Spleen (tissue), 11 donors: ENCODE data around the gene NUDT16. TPM values are rescaled to one million over a fixed set of nuclear protein-coding genes. Genes with fewer than 3 reads are reported as not detected.
A peak's percentile ranks its signal among the peaks of the same experiment; 100 is the strongest.
"Not testable (repeated sequence)": the region's sequence is repeated elsewhere in the genome, so short reads cannot be mapped to it uniquely, and the experiment has no call there.

ENCODE experiments used
- DNase-seq: peaks from one replicate; pipeline ENCODE4 v3.0.0-alpha.2; 2020
- H3K27ac ChIP-seq, 8 donors: fragments of 200-600 bp; sonication (generic) in 7 of 8; 1 replicate in 4 of 8; 2 replicates in 4 of 8; pipeline versions ENCODE4 v1.5.0 to v1.8.0; 2016 to 2021; ENCODE audit warnings: inconsistent platforms in 4 of 8, mild to moderate bottlenecking in 4 of 8, moderate library complexity in 1 of 8
- H3K27me3 ChIP-seq, 7 donors: fragments of 200-600 bp; sonication (generic) in 6 of 7; replicated peaks in 1 of 7; 1 replicate in 4 of 7; 2 replicates in 3 of 7; pipeline versions ENCODE4 v1.5.0 to v1.8.0; 2016 to 2021; ENCODE audit warnings: inconsistent platforms in 3 of 7, mild to moderate bottlenecking in 1 of 7
- H3K36me3 ChIP-seq, 6 donors: fragments of 200-600 bp; sonication (generic) in 5 of 6; 1 replicate in 4 of 6; 2 replicates in 2 of 6; pipeline versions ENCODE4 v1.5.0 to v1.8.0; 2016 to 2021; ENCODE audit warnings: inconsistent platforms in 2 of 6
- H3K4me1 ChIP-seq, 6 donors: fragments of 200-600 bp; sonication (generic) in 5 of 6; 1 replicate in 3 of 6; 2 replicates in 3 of 6; pipeline versions ENCODE4 v1.5.0 to v1.8.0; 2016 to 2021; ENCODE audit warnings: inconsistent platforms in 3 of 6
- H3K4me3 ChIP-seq, 8 donors: fragments of 200-600 bp; sonication (generic) in 7 of 8; 1 replicate in 4 of 8; 2 replicates in 4 of 8; pipeline versions ENCODE4 v1.5.0 to v1.8.0; 2016 to 2021; ENCODE audit warnings: inconsistent platforms in 4 of 8, mild to moderate bottlenecking in 4 of 8, moderate library complexity in 2 of 8
- H3K9me3 ChIP-seq, 8 donors: fragments of 200-600 bp; sonication (generic) in 7 of 8; 1 replicate in 4 of 8; 2 replicates in 4 of 8; pipeline versions ENCODE4 v1.5.0 to v1.8.0; 2016 to 2021; ENCODE audit warnings: inconsistent platforms in 4 of 8
- POLR2A ChIP-seq, 3 donors: fragments of 450-650 bp; IDR thresholded peaks; one replicate each; pipeline ENCODE4 v1.5.1; 2017; ENCODE audit warnings: antibody characterized with exemption in 3 of 3, mild to moderate bottlenecking in 1 of 3
- POLR2AphosphoS5 ChIP-seq, 3 donors: sonication (generic); formaldehyde crosslinking; IDR thresholded peaks; one replicate each; pipeline ENCODE4 v1.5.1; 2017; ENCODE audit warnings: antibody characterized with exemption in 3 of 3
- WGBS, 5 donors: extraction: QIAGEN DNeasy Blood & Tissue Kit in 3 of 5; methylation state at CpG; one replicate each; pipeline versions ENCODE4 v1.1.5 to v1.1.7; 2013 to 2018; 5-methylcytosine and 5-hydroxymethylcytosine counted together
- intact Hi-C: fragments of 100-400 bp; cut with DNase I; formaldehyde crosslinking; loops from one replicate; pipeline ENCODE4 v1.15.0; 2023; ENCODE audit warnings: low total_unique reads
- polyA plus RNA-seq, 3 donors: library from polyadenylated mRNA; stranded (reverse); fragments of 200-250 nt; gene quantifications; one replicate each; pipeline ENCODE4 v1.2.1, GENCODE V29; 2013
- total RNA-seq, 7 donors: library from RNA; depleted of rRNA in 3 of 7; stranded (reverse); fragments of >200 nt in 3 of 7; fragmentation: NEBNext Ultra II Directional in 4 of 7; extraction: Animal tissue kit (Norgen Biotek cat#: 25700) in 4 of 7; gene quantifications; one replicate each; pipeline versions ENCODE4 v1.1.0 to v1.2.1, GENCODE V29; 2016 to 2021
- TF ChIP-seq, protein P1 (sequence below), 11 experiments: fragments of 200-600 bp in 7 of 11; fragments of 450-650 bp in 4 of 11; sonication (generic) in 4 of 11; IDR thresholded peaks in 8 of 11; conservative IDR thresholded peaks in 3 of 11; 1 replicate in 7 of 11; 2 replicates in 4 of 11; pipeline versions ENCODE4 v1.4.0 to v1.8.0; 2016 to 2021; ENCODE audit warnings: antibody characterized with exemption in 11 of 11, inconsistent platforms in 4 of 11, mild to moderate bottlenecking in 1 of 11
- donor health status: healthy with polysubstance abuse.
- donor health status: DM: no; HTN: no; CAD: no; lungs with moderate emphysema.
- donor health status: DM: no; HTN: no; CAD: no.
- donor health status: Bipolar disorder and iron deficiency.
- donor health status: healthy.
- donor health status: DM: no; HTN: no; CAD: no.
- donor health status: DM: yes; HTN: yes; CAD: no.

The NUDT16 gene
- total and polyA plus RNA-seq, 10 donors: 13.2 to 64.5 (median 23.1) TPM

DNA sequence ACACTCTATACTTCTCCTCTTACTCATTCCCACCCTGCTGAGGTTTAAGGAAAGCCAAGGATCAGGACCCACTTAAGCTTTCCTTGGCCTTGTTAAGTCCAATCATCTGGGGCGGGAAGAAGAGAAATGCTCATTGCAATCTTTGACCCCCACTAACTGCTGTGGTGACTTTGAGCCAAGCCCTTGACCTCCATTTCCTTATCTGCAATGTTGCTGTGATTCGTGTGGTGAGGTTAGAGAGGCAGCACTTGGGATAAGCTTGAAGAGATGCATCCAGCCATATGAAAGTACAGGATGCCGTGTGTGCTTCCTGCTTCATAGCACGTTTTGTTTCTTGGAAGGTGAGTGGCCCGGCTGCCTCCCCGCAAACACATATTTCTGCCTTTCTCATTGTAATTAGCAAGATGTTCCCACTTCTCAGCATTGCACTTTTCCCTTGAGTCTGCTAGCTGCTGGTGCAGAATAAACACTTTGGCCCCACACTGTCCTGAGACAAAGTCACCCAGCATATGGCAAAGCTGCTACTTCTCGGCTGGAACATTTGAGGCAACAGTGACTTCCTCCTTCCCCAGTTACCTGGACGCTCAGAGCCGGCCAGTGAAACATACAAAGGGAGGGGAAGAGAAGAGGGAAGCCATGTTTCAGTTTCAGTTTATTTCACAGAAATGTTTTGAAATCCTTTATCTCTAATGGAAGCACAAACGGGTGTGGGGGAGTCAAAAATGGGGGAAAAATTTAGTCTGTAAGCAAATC, 10.5 kb upstream of the NUDT16 start:
- DNase-seq: no peak
- Histone ChIP-seq H3K36me3 (peaks cover 0 to 50% (median 4%) of the 10 kb centered on the region in 6 donors), H3K9me3 (peaks cover 0 to 4% (median 0%) of the 10 kb centered on the region in 8 donors), H3K4me3 (no peak overlapping the region), H3K4me1 (peaks cover 10 to 21% (median 16%) of the 10 kb centered on the region in 6 donors), H3K27ac (peak overlapping the region in 4 of 8 donors; percentile 17 to 70 (median 49)), H3K27me3 (no peaks in the 10 kb centered on the region)
- TF ChIP-seq, protein P1, sequence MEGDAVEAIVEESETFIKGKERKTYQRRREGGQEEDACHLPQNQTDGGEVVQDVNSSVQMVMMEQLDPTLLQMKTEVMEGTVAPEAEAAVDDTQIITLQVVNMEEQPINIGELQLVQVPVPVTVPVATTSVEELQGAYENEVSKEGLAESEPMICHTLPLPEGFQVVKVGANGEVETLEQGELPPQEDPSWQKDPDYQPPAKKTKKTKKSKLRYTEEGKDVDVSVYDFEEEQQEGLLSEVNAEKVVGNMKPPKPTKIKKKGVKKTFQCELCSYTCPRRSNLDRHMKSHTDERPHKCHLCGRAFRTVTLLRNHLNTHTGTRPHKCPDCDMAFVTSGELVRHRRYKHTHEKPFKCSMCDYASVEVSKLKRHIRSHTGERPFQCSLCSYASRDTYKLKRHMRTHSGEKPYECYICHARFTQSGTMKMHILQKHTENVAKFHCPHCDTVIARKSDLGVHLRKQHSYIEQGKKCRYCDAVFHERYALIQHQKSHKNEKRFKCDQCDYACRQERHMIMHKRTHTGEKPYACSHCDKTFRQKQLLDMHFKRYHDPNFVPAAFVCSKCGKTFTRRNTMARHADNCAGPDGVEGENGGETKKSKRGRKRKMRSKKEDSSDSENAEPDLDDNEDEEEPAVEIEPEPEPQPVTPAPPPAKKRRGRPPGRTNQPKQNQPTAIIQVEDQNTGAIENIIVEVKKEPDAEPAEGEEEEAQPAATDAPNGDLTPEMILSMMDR (IDR thresholded peaks at IDR 0.05 in 8 of 11, conservative IDR thresholded peaks at IDR 0.05 in 3 of 11): no peak
- no peak for TF ChIP-seq POLR2AphosphoS5 (IDR thresholded peaks at IDR 0.05)
- no peak for TF ChIP-seq POLR2A (IDR thresholded peaks at IDR 0.05)
- intact Hi-C loops: no loop called here
- 33 to 50% (median 44%) methylated on average over 10 of the region's 10 CpGs for WGBS, 5 donors

DNA sequence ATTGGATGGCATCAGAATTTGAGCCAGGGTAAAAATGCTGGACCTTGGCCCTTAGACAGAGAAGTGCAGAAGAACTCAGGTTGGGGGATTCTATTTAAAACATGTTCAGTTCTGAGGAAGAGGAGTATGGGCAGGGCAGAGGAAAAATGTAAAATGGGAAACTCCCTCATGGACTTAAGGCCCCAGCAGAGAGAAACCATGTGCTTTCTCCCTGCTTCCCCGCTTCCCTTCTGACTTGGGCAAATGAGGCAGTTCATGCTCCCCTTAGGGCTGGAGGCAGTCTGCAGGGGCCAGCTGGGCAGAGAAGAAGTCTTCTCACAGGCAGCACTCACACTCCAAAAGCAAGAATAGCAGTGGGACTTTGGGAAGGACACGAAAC, 9.9 kb upstream of the NUDT16 start:
- peaks cover 0 to 53% (median 4%) of the 10 kb centered on the region in 6 donors for H3K36me3 ChIP-seq
- TF ChIP-seq POLR2AphosphoS5 (IDR thresholded peaks at IDR 0.05) (no peak), POLR2A (IDR thresholded peaks at IDR 0.05) (no peak)
- TF ChIP-seq, protein P1 (IDR thresholded peaks at IDR 0.05 in 8 of 11, conservative IDR thresholded peaks at IDR 0.05 in 3 of 11): no peak
- intact Hi-C loops: no loop called here
- no peaks in the 10 kb centered on the region for H3K27me3 ChIP-seq
- WGBS, 5 donors: 59 to 82% (median 76%) methylated on average over 2 of the region's 2 CpGs
- no peak for DNase-seq
- no peaks in the 10 kb centered on the region for H3K9me3 ChIP-seq
- no peak overlapping the region for H3K4me3 ChIP-seq
- H3K27ac ChIP-seq: peak overlapping the region in 4 of 8 donors; percentile 17 to 70 (median 49)
- peaks cover 10 to 21% (median 16%) of the 10 kb centered on the region in 6 donors for H3K4me1 ChIP-seq

DNA sequence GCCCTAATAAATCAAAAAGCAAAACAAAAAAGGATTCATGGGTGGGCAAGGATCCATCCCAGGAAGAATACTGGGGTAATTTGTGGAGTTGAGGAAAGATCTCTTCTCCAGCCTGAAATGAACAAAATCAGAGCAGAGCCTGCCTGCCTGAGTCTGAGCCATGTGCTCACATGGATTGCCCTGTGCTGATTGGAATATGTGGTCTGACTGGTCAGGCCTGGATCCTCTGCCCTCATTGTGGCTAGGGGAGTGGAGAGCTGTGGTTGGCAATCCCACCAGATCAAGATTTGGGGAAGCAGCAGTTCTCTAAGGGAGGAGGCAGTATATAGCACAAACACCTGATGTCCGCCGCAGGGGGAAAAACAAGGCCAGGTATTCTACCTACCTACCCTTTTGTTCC, 6.8 kb upstream of the NUDT16 start:
- Histone ChIP-seq H3K27ac (no peak overlapping the region), H3K4me3 (no peak overlapping the region), H3K36me3 (peaks cover 0 to 53% (median 4%) of the 10 kb centered on the region in 6 donors), H3K9me3 (no peaks in the 10 kb centered on the region), H3K4me1 (peaks cover 10 to 38% (median 21%) of the 10 kb centered on the region in 6 donors), H3K27me3 (no peaks in the 10 kb centered on the region)
- 93 to 100% (median 100%) methylated on average over 2 of the region's 2 CpGs for WGBS, 5 donors
- no peak for DNase-seq
- intact Hi-C loops: no loop called here
- TF ChIP-seq POLR2AphosphoS5 (IDR thresholded peaks at IDR 0.05) (no peak), POLR2A (IDR thresholded peaks at IDR 0.05) (no peak)
- TF ChIP-seq, protein P1 (IDR thresholded peaks at IDR 0.05 in 8 of 11, conservative IDR thresholded peaks at IDR 0.05 in 3 of 11): no peak

DNA sequence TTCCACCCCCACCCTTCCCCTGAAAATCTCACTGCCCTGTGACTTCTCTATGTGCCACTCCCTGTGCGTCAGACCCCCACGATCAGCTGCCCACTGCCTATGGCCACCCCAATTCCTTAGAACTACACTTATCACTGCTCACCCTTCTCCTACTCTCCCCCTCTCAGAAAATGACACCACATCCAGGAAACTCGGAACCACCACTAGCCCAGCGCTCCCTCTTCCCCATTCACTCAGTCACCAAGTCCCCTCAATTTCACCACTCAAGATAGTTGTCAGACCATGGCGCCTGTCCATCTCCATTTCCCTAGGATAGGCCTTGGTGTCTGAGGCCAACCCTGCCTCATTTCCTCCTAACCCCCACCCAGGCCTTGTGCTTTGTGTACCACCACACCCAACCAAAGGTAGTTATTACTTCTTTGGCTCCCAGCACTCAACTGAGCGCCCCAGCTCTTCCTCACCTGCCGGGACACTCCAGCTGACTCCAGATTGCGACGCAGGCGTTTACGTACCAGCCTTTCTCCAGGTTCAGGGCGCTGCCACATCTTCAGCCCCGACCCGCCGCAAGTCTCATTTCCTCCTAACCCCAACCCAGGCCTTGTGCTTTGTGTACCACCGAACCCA, 641 bp upstream of the NUDT16 start:
- peaks cover 11 to 69% (median 46%) of the 10 kb centered on the region in 6 donors for H3K4me1 ChIP-seq
- H3K27ac ChIP-seq: peak overlapping the region; percentile 62 to 94 (median 88)
- intact Hi-C loops: loop anchor here (10.0 kb wide), 1 partner anchor 124 kb away; the partner anchor contains the start of gene MRPL3
- TF ChIP-seq POLR2A (IDR thresholded peaks at IDR 0.05): peak in 1 of 3 donors; percentile 33
- 8 to 16% (median 11%) methylated on average over 16 of the region's 16 CpGs for WGBS, 5 donors
- H3K27me3 ChIP-seq, H3K9me3 ChIP-seq: not testable (repeated sequence)
- peaks cover 0 to 36% (median 4%) of the 10 kb centered on the region in 6 donors for H3K36me3 ChIP-seq
- peak overlapping the region; percentile 55 to 98 (median 96) for H3K4me3 ChIP-seq
- DNase-seq: peak; percentile 77
